OCI-LY1 (cell line): ENCODE data around the gene LRRC37B.

ENCODE experiments used
- EZH2 ChIP-seq: fragments of 200-600 bp; sonication (generic), shearing (Covaris generic); IDR thresholded peaks from 2 replicates; pipeline ENCODE4 v1.8.0; 2017; ENCODE audit warnings: borderline replicate concordance, mixed run types, mild to moderate bottlenecking, antibody characterized with exemption, low read length, moderate library complexity, mixed read lengths
- TF ChIP-seq, protein P1 (sequence below): fragments of 200-600 bp; sonication (generic), shearing (Covaris generic); IDR thresholded peaks from 2 replicates; pipeline ENCODE4 v1.5.1; 2017; ENCODE audit warnings: mild to moderate bottlenecking, antibody characterized with exemption, low read length, moderate library complexity, mixed read lengths

DNA sequence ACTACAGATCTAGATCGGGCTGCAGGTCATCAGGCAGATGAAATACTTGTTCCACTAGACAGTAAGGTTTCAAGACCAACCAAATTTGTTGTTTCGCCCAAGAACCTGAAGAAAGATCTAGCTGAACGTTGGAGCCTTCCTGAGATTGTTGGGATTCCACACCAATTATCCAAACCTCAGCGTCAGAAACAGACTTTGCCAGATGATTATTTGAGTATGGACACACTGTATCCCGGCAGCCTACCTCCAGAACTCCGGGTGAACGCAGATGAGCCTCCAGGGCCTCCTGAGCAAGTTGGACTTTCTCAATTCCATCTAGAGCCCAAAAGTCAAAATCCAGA is 14.4 kb downstream of the LRRC37B start:
- no peak for TF ChIP-seq EZH2
- TF ChIP-seq, protein P1, sequence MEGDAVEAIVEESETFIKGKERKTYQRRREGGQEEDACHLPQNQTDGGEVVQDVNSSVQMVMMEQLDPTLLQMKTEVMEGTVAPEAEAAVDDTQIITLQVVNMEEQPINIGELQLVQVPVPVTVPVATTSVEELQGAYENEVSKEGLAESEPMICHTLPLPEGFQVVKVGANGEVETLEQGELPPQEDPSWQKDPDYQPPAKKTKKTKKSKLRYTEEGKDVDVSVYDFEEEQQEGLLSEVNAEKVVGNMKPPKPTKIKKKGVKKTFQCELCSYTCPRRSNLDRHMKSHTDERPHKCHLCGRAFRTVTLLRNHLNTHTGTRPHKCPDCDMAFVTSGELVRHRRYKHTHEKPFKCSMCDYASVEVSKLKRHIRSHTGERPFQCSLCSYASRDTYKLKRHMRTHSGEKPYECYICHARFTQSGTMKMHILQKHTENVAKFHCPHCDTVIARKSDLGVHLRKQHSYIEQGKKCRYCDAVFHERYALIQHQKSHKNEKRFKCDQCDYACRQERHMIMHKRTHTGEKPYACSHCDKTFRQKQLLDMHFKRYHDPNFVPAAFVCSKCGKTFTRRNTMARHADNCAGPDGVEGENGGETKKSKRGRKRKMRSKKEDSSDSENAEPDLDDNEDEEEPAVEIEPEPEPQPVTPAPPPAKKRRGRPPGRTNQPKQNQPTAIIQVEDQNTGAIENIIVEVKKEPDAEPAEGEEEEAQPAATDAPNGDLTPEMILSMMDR, result no peak
